Esophagus muscularis mucosa (tissue), 3 donors: ENCODE data around the gene RAB12.

Experiments
- POLR2A ChIP-seq: fragments of 450-650 bp; IDR thresholded peaks from one replicate; pipeline ENCODE4 v1.6.1; 2017; ENCODE audit warnings: antibody characterized with exemption, moderate library complexity, mild to moderate bottlenecking, low read depth
- POLR2AphosphoS5 ChIP-seq, 2 donors: sonication (generic); formaldehyde crosslinking; IDR thresholded peaks; one replicate each; pipeline ENCODE4 v1.6.1; 2017; ENCODE audit warnings: antibody characterized with exemption in 2 of 2
- TF ChIP-seq, protein P1 (sequence below), 3 experiments: fragments of 200-600 bp in 2 of 3; fragments of 450-650 bp in 1 of 3; sonication (generic) in 2 of 3; IDR thresholded peaks; one replicate each; pipeline ENCODE4 v1.5.1; 2017 to 2019; ENCODE audit warnings: antibody characterized with exemption in 3 of 3, mild to moderate bottlenecking in 2 of 3, moderate library complexity in 1 of 3

DNA sequence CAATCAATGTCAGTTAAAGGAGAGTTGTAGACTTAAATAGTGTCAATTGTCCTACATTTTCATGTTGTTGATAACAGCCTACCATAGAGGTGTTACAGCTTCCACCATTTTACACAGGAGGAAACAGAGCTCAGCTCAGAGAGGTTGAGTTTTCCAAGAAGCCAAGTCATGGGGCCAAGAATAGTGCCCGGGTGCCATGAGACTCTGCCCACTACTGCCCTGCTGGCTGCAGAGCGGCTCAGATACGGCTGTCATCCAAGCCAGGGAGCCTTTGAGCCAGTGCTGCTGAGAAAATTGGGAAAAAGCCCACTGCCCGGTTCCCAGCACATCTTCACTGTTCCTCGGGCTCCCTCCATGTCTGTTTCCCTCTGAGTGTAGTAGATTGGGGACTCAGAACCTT, 22.0 kb downstream of the RAB12 start:
- TF ChIP-seq, protein P1, sequence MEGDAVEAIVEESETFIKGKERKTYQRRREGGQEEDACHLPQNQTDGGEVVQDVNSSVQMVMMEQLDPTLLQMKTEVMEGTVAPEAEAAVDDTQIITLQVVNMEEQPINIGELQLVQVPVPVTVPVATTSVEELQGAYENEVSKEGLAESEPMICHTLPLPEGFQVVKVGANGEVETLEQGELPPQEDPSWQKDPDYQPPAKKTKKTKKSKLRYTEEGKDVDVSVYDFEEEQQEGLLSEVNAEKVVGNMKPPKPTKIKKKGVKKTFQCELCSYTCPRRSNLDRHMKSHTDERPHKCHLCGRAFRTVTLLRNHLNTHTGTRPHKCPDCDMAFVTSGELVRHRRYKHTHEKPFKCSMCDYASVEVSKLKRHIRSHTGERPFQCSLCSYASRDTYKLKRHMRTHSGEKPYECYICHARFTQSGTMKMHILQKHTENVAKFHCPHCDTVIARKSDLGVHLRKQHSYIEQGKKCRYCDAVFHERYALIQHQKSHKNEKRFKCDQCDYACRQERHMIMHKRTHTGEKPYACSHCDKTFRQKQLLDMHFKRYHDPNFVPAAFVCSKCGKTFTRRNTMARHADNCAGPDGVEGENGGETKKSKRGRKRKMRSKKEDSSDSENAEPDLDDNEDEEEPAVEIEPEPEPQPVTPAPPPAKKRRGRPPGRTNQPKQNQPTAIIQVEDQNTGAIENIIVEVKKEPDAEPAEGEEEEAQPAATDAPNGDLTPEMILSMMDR (IDR thresholded peaks at IDR 0.05) = no peak
- TF ChIP-seq POLR2AphosphoS5 (IDR thresholded peaks at IDR 0.05) (no peak), POLR2A (no peak)
